ENCODE measurements around the gene DHRS3.
"Not testable (repeated sequence)": the region's sequence is repeated elsewhere in the genome, so short reads cannot be mapped to it uniquely, and the experiment has no call there.

DHRS3 gene

DNA sequence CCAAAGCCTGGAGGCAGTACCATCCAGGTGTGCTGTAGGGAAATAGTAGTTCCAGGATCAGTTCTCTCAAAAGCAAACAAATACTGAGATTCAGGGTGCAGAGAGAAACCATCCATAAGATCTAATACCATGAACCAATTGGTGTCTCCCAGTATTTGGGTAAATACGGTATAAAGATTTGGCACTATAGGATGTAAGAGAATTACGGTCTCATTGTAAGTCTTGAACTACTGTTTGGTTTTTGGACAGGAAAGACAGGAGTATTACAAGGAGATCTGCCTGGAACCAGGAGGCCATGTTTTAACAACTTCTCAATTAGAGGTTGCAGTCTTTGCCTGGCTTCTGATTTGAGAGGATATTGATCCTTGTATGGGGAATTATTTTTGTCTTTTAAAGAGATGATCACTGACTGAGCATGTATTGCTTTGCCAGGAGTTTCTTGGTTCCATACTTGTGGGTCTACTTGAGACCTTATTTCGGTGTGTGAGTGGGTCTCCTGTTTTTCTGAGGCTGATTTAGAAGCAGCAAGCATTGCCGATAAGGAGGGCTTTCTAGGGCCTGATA, 36.1 kb upstream of the DHRS3 start:
- Histone ChIP-seq H3K9me3 (ENCODE audit: insufficient read depth, low read depth, low read length) (no peaks in the 10 kb centered on the region), H3K27me3 (ENCODE audit: insufficient read depth, low read length) (no peaks in the 10 kb centered on the region), H3K36me3 (ENCODE audit: insufficient read depth, low read depth, low read length) (no peaks in the 10 kb centered on the region), H3K4me3 (ENCODE audit: low read length) (no peak overlapping the region), H3K27ac (ENCODE audit: low read length) (no peak overlapping the region), H3K9ac (ENCODE audit: low read depth, low read length) (no peak overlapping the region), H3K4me1 (ENCODE audit: insufficient read depth, low read length) (no peaks in the 10 kb centered on the region)

DNA sequence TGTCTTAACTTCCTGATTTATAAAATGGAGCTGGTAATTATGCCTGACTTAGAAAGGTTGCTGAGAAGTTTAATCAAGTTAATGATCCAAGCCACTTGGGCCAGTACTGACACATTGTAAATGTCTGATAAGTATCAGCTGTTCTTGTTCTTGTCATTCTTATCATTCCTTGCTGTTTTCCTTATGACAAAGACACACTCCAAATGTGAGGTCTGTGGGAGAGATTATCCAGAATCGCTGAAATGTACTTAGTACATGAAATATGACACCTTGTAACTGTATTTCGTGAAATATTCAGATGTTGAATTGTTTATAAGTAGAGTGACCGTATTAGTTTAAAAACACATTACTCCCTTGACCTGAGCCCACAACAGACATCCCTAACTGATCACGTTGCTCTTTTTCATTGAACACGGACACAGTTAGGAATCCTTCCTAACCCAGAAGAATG, 32.0 kb upstream of the DHRS3 start:
- Histone ChIP-seq H3K4me3 (ENCODE audit: low read length) (no peak overlapping the region), H3K36me3 (ENCODE audit: insufficient read depth, low read depth, low read length) (no peaks in the 10 kb centered on the region), H3K27ac (ENCODE audit: low read length) (no peak overlapping the region), H3K27me3 (ENCODE audit: insufficient read depth, low read length) (no peaks in the 10 kb centered on the region), H3K9me3 (ENCODE audit: insufficient read depth, low read depth, low read length) (no peaks in the 10 kb centered on the region), H3K9ac (ENCODE audit: low read depth, low read length) (no peak overlapping the region), H3K4me1 (ENCODE audit: insufficient read depth, low read length) (no peaks in the 10 kb centered on the region)

DNA sequence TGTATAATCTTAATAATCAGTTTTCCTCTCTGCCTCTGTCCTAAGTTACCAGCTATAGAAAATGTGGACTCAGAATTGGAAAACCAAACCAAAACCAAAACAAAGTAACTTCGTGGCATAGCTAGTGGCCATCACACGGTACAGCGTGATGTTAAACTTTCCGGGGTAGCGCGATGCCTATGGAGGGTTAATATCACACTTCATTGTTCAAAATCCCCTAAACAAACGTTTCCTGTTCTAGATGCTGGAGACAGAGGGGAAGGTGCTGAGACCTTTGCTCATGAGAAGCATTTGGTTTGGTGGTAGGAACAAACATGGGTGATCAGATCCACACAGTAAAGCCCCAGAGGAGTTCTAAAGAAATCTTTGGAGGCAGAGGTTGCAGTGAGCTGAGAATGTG, 30.7 kb upstream of the DHRS3 start:
- Histone ChIP-seq H3K9ac (ENCODE audit: low read depth, low read length) (no peak overlapping the region), H3K9me3 (ENCODE audit: insufficient read depth, low read depth, low read length) (no peaks in the 10 kb centered on the region), H3K27me3 (ENCODE audit: insufficient read depth, low read length) (no peaks in the 10 kb centered on the region; the same call in 1 of the 2 replicates), H3K27ac (ENCODE audit: low read length) (no peak overlapping the region), H3K4me1 (ENCODE audit: insufficient read depth, low read length) (no peaks in the 10 kb centered on the region), H3K36me3 (ENCODE audit: insufficient read depth, low read depth, low read length) (no peaks in the 10 kb centered on the region), H3K4me3 (ENCODE audit: low read length) (no peak overlapping the region)

DNA sequence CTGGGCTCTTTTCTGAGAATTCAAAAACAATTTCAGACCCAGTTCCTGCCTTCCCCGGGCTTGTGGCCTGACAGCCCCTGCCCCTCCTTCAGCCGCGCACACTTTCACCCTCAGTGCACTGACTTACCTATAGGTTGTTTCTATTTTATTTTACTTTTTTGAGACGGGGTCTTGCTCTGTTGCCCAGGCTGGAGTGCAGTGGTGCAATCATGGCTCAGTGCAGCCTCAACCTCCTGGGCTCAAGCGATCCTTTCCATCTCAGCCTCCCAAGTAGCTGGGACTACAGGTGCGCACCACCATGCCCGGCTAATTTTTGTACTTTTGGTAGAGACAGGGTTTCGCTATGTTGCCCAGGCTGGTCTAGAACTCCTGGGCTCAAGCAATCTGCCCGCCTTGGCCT, 27.4 kb upstream of the DHRS3 start:
- H3K4me3 ChIP-seq (ENCODE audit: low read length); H3K27ac ChIP-seq (ENCODE audit: low read length); H3K27me3 ChIP-seq (ENCODE audit: insufficient read depth, low read length); H3K9ac ChIP-seq (ENCODE audit: low read depth, low read length); H3K36me3 ChIP-seq (ENCODE audit: insufficient read depth, low read depth, low read length); H3K4me1 ChIP-seq (ENCODE audit: insufficient read depth, low read length): not testable (repeated sequence)
- H3K9me3 ChIP-seq (ENCODE audit: insufficient read depth, low read depth, low read length) = peaks cover 16% of the 10 kb centered on the region

DNA sequence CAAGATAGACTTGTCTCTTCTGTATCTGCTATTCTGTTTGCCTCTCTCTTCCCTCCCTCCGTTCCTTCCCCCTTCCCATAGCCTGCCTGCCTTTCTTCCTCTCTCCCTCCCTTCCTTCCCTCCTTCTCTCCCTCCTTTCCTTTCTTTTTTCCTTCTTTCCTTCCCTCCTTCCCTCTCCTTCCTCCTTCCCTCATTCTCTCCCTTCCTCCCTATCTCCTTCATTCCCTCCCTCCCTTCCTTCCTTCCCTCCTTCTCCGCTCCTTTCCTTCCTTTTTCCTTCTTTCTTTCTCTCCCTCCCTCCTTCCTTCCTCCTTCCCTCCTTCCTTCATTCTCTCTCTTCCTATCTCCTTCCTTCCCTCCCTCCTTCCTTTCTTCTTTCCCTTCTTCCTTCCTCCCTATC, 26.8 kb upstream of the DHRS3 start:
- no peaks in the 10 kb centered on the region for H3K36me3 ChIP-seq (ENCODE audit: insufficient read depth, low read depth, low read length)
- no peaks in the 10 kb centered on the region for H3K4me1 ChIP-seq (ENCODE audit: insufficient read depth, low read length)
- no peak overlapping the region for H3K9ac ChIP-seq (ENCODE audit: low read depth, low read length)
- no peak overlapping the region for H3K27ac ChIP-seq (ENCODE audit: low read length)
- H3K9me3 ChIP-seq (ENCODE audit: insufficient read depth, low read depth, low read length) = peaks cover 21% of the 10 kb centered on the region
- no peak overlapping the region for H3K4me3 ChIP-seq (ENCODE audit: low read length)
- no peaks in the 10 kb centered on the region; the same call in 1 of the 2 replicates for H3K27me3 ChIP-seq (ENCODE audit: insufficient read depth, low read length)

DNA sequence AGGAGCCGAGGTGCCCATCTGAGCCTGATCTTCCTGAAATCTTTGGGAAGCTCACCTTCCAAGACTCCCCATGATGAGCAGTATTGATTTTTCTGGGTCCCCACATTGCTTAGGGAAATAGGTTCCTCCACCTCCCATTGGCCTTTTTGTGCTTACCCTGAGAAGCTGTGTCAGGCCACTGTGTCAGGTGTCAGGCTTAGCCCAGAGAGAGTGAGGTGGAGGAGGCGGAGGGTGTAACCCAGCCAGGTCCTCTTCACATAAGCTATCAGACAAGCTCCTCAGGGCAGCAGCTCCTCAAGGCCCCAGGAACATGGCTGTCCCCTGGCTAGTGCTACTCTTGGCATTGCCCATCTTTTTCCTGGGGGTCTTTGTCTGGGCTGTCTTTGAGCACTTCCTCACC, 26.2 kb upstream of the DHRS3 start:
- no peaks in the 10 kb centered on the region for H3K4me1 ChIP-seq (ENCODE audit: insufficient read depth, low read length)
- no peak overlapping the region for H3K27ac ChIP-seq (ENCODE audit: low read length)
- H3K4me3 ChIP-seq (ENCODE audit: low read length) = no peak overlapping the region
- no peak overlapping the region for H3K9ac ChIP-seq (ENCODE audit: low read depth, low read length)
- no peaks in the 10 kb centered on the region for H3K36me3 ChIP-seq (ENCODE audit: insufficient read depth, low read depth, low read length)
- no peaks in the 10 kb centered on the region; the same call in 1 of the 2 replicates for H3K27me3 ChIP-seq (ENCODE audit: insufficient read depth, low read length)
- H3K9me3 ChIP-seq (ENCODE audit: insufficient read depth, low read depth, low read length) = peaks cover 27% of the 10 kb centered on the region

DNA sequence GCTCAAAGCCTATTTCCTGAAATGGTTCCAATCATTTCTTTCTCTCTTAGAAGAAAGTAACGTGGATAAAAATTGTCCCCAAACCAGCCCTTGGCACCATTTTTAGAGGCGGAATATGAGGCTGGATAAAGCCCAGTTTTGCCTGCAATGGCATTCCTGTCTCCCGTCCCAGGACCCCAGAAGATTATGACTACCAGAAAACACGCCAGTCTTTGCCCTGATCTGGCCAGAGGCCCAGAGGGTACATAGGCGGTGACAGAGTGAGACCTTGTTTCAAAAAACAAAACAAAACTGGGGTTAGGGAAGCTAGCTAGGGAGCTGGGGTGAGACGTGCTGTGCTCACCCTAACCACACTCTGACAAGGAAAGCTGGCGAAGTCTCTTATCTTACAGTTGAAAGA, 25.8 kb upstream of the DHRS3 start, which contains the start of gene AADACL4:
TSS of gene AADACL4 (plus strand) at position 301 of the 400 bp plus-strand sequence. CDS start 462 bp downstream, outside the sequence.
- Histone ChIP-seq H3K4me1 (ENCODE audit: insufficient read depth, low read length) (no peaks in the 10 kb centered on the region), H3K9ac (ENCODE audit: low read depth, low read length) (no peak within 1 kb of the TSS), H3K27ac (ENCODE audit: low read length) (no peak within 1 kb of the TSS), H3K4me3 (ENCODE audit: low read length) (no peak within 1 kb of the TSS), H3K9me3 (ENCODE audit: insufficient read depth, low read depth, low read length) (peaks cover 32% of the 10 kb centered on the region), H3K27me3 (ENCODE audit: insufficient read depth, low read length) (no peaks in the 10 kb centered on the region; the same call in 1 of the 2 replicates), H3K36me3 (ENCODE audit: insufficient read depth, low read depth, low read length) (no peaks in the 10 kb centered on the region)

DNA sequence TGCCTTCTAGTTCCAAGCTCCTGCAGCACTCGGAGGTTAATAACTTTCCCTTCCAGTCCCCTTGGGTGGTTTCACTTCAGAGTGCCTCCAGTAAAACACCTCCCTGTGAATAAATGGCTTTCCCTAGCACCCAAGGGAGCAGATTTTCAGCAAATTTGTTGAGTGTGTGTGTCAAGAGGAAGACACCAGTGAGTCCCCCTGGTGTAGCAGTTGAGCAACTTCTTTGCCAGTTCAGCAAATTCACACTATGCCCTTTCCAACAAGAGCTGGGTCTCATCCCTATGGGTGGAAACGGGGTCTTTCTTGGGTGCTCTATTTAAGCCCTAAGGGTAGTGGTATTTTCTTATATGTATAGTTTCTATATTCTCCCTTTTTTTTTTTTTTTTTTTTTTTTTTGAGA, 25.1 kb upstream of the DHRS3 start:
- Histone ChIP-seq H3K9me3 (ENCODE audit: insufficient read depth, low read depth, low read length) (peaks cover 38% of the 10 kb centered on the region), H3K27ac (ENCODE audit: low read length) (no peak overlapping the region), H3K27me3 (ENCODE audit: insufficient read depth, low read length) (no peaks in the 10 kb centered on the region; the same call in 1 of the 2 replicates), H3K4me3 (ENCODE audit: low read length) (no peak overlapping the region), H3K4me1 (ENCODE audit: insufficient read depth, low read length) (no peaks in the 10 kb centered on the region), H3K36me3 (ENCODE audit: insufficient read depth, low read depth, low read length) (no peaks in the 10 kb centered on the region), H3K9ac (ENCODE audit: low read depth, low read length) (no peak overlapping the region)

DNA sequence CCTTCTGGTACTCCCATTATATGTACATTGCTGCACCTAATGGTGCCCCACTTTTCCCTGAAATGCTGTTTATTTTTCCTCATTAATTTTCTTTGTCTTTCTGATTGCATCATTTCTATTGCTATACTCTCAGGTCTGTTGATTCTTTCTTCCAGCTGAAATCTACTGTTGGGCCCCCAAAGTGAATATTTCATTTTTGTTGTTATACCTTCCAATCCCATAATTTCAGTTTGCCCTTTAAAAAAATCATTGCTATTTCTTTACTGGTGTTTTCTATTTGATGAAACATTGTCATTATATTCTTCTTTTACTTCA, 22.9 kb upstream of the DHRS3 start:
- Histone ChIP-seq H3K27ac (ENCODE audit: low read length) (no peak overlapping the region), H3K4me1 (ENCODE audit: insufficient read depth, low read length) (peaks cover 10% of the 10 kb centered on the region; the same call in 1 of the 2 replicates), H3K9ac (ENCODE audit: low read depth, low read length) (no peak overlapping the region), H3K36me3 (ENCODE audit: insufficient read depth, low read depth, low read length) (no peaks in the 10 kb centered on the region), H3K27me3 (ENCODE audit: insufficient read depth, low read length) (no peaks in the 10 kb centered on the region; the same call in 1 of the 2 replicates), H3K9me3 (ENCODE audit: insufficient read depth, low read depth, low read length) (peaks cover 41% of the 10 kb centered on the region), H3K4me3 (ENCODE audit: low read length) (no peak overlapping the region)

DNA sequence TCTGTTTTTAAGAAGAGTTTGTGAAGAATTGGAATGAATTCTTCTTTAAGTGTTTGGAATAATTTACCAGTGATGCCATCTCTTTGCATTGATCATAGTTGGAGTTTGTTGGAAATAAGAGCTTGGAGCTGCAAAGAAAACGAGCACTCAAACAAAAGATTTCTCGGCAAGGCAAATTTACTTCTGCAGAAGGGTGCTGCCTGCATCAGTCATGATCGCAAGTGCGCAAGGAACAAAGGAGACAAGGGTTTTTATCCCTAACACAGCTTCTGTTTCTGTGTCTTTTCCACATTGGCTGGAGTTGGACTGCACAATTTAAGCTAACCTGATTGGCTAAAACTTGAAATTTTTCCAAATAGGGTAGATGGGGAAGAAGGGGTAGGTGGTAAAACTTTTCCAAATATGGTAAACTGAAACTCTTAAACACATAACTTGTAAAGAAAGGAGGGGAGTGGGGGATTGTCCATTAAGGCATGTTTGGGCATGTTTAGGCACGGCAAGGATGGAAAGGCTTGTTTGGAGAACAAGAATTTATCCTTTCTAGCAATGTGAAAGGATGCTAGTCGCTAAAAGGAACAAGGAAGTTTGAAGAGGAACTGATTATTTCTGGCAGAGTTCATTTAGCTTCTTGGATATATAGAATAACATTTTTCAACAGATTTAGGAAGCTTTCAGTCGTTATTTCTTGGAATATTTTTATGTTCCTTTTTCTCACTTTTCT, 22.4 kb upstream of the DHRS3 start:
- no peaks in the 10 kb centered on the region for H3K36me3 ChIP-seq (ENCODE audit: insufficient read depth, low read depth, low read length)
- peaks cover 10% of the 10 kb centered on the region; the same call in 1 of the 2 replicates for H3K4me1 ChIP-seq (ENCODE audit: insufficient read depth, low read length)
- H3K4me3 ChIP-seq (ENCODE audit: low read length) = no peak overlapping the region
- no peak overlapping the region for H3K9ac ChIP-seq (ENCODE audit: low read depth, low read length)
- no peak overlapping the region for H3K27ac ChIP-seq (ENCODE audit: low read length)
- peaks cover 41% of the 10 kb centered on the region for H3K9me3 ChIP-seq (ENCODE audit: insufficient read depth, low read depth, low read length)
- H3K27me3 ChIP-seq (ENCODE audit: insufficient read depth, low read length) = no peaks in the 10 kb centered on the region; the same call in 1 of the 2 replicates

DNA sequence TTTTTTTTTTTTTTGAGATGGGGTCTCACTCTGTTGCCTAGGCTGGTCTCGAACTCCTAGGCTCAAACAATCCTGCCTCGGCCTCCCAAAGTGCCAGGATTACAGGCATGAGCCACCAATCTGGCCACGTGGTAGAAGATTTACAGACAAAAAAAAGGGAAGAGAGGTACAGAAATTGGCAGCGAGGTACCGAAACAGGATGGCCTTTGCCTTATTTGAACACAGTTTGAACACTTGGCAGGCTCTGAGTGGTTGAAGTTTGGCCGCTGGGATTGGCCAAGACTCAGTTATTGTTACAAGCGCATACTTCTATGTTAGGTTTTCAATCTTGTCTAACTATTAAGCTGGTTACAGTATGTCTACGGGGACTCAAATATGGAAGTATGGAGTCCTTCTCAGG, 19.7 kb upstream of the DHRS3 start:
- Histone ChIP-seq H3K36me3 (ENCODE audit: insufficient read depth, low read depth, low read length) (no peaks in the 10 kb centered on the region), H3K4me1 (ENCODE audit: insufficient read depth, low read length) (peaks cover 12% of the 10 kb centered on the region; the same call in 1 of the 2 replicates), H3K27ac (ENCODE audit: low read length) (no peak overlapping the region), H3K9me3 (ENCODE audit: insufficient read depth, low read depth, low read length) (peaks cover 41% of the 10 kb centered on the region), H3K4me3 (ENCODE audit: low read length) (no peak overlapping the region), H3K9ac (ENCODE audit: low read depth, low read length) (no peak overlapping the region), H3K27me3 (ENCODE audit: insufficient read depth, low read length) (no peaks in the 10 kb centered on the region)
